SJCRH30 (cell line): ENCODE measurements around the gene HSD17B4. TPM values are rescaled to one million over a fixed set of nuclear protein-coding genes. Genes with fewer than 3 reads are reported as not detected.
"Not testable (repeated sequence)": the region's sequence is repeated elsewhere in the genome, so short reads cannot be mapped to it uniquely, and the experiment has no call there.

ENCODE experiments used
- DNase-seq, 2 experiments: peaks; one replicate each; pipeline ENCODE4 v3.0.0-alpha.2; 2015 to 2020
- H3K27ac ChIP-seq: fragments of 250-450 bp; sonication (Bioruptor Pico); 2 replicates; pipeline ENCODE4 v1.5.1; 2020; ENCODE audit warnings: mild to moderate bottlenecking, moderate library complexity
- H3K27me3 ChIP-seq: fragments of 250-450 bp; sonication (Bioruptor Pico); 2 replicates; pipeline ENCODE4 v1.5.1; 2020; ENCODE audit warnings: mild to moderate bottlenecking, moderate library complexity
- H3K36me3 ChIP-seq: fragments of 250-450 bp; sonication (Bioruptor Pico); 2 replicates; pipeline ENCODE4 v1.5.1; 2020; ENCODE audit warnings: mild to moderate bottlenecking, moderate library complexity
- H3K4me1 ChIP-seq: fragments of 250-450 bp; sonication (Bioruptor Pico); 2 replicates; pipeline ENCODE4 v1.5.1; 2020; ENCODE audit warnings: mild to moderate bottlenecking, moderate library complexity
- H3K4me3 ChIP-seq: fragments of 250-450 bp; sonication (Bioruptor Pico); 2 replicates; pipeline ENCODE4 v1.5.1; 2020; ENCODE audit warnings: mild to moderate bottlenecking, moderate library complexity
- H3K9me3 ChIP-seq: fragments of 250-450 bp; sonication (Bioruptor Pico); replicated peaks from 2 replicates; pipeline ENCODE4 v1.5.1; 2020; ENCODE audit warnings: mild to moderate bottlenecking, moderate library complexity
- total RNA-seq: library from RNA; depleted of rRNA; stranded (reverse); fragments of >200 nt; shearing (Covaris generic); gene quantifications from 2 replicates; pipeline ENCODE4 v1.2.3, GENCODE V29; 2014

Gene HSD17B4
- total RNA-seq, 1 experiment from 2014 or later, result 140 TPM

- no peaks in the 10 kb centered on the region for H3K27me3 ChIP-seq
- H3K9me3 ChIP-seq, result no peaks in the 10 kb centered on the region
- no peaks in the 10 kb centered on the region for H3K4me1 ChIP-seq
- no peak overlapping the region for H3K4me3 ChIP-seq
- no peak for DNase-seq
- H3K36me3 ChIP-seq, result peaks cover 19% of the 10 kb centered on the region
- no peak overlapping the region for H3K27ac ChIP-seq
These were observed 30.9 kb downstream of the HSD17B4 start for GRCh38 chr5:119483155-119483554.

DNA sequence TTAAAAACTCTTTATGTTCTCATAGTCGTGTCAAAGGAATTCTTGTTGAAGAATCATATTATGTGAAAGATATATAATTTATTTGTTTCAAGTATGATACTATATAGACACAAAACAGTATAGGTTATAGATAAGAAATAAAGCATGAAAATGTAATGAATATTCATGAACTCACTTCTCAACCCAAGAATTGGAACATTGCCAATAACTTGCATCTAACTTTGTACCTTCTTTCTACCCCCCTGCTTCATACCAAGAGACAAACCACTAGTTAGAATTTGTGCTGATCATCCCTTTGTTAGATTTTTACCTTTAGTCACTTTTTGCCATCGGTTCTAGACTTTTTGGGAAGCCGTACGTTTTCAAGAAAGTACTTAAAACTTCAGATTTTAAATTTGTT is 32.6 kb downstream of the HSD17B4 start:
- Histone ChIP-seq H3K27me3 (no peaks in the 10 kb centered on the region), H3K9me3 (no peaks in the 10 kb centered on the region), H3K4me3 (no peak overlapping the region), H3K4me1 (no peaks in the 10 kb centered on the region), H3K36me3 (peaks cover 20% of the 10 kb centered on the region), H3K27ac (no peak overlapping the region)
- DNase-seq, result no peak

DNA sequence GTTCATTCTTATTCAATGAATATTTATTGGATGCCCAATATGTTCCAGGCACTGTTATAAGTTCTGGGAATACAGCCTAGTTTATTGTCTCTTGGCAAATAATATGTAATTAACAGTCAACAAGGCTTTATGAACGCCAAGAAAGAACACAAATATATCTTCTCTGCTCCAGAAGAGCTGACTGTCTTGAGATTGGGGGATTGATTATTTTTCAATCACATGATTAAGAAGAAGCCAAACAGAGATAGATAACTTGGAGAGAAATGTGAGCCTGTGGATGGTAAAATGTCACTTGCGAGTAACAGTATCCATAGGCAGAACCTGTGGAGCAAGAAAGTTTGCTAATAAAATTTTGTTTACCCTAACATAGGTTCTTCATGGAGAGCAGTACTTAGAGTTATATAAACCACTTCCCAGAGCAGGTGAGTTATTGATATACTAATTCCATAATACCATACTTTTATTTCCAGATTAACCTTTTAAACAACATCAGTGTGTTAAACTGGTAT is 49.4 kb downstream of the HSD17B4 start:
- Histone ChIP-seq H3K27me3 (no peaks in the 10 kb centered on the region), H3K36me3 (peaks cover 12% of the 10 kb centered on the region), H3K27ac (no peak overlapping the region), H3K4me3 (no peak overlapping the region), H3K4me1 (no peaks in the 10 kb centered on the region; the same call in 1 of the 2 replicates), H3K9me3 (peaks cover 7% of the 10 kb centered on the region)
- no peak for DNase-seq

DNA sequence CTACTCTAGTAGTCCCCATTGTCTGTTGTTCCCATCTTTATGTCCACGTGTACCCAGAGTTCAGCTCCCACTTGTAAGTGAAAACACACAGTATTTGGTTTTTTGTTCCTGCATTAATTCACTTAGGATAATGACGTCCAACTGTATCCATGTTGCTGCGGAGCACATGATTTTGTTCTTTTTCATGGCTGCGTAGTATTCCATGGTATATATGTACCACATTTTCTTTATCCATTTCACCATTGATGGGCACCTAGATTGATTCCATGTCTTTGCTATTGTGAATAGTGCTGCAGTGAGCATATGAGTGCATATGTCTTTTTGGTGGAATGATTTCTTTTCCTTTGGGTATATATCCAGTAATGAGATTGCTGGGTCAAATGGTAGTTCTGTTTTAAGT is 51.6 kb downstream of the HSD17B4 start:
- not testable (repeated sequence) for H3K27me3 ChIP-seq, H3K36me3 ChIP-seq, H3K4me1 ChIP-seq, H3K27ac ChIP-seq, DNase-seq, H3K4me3 ChIP-seq, H3K9me3 ChIP-seq

- no peaks in the 10 kb centered on the region for H3K27me3 ChIP-seq
- DNase-seq, result no peak
- H3K9me3 ChIP-seq, result no peaks in the 10 kb centered on the region
These were observed 60.0 kb downstream of the HSD17B4 start for GRCh38 chr5:119512277-119512676.

DNA sequence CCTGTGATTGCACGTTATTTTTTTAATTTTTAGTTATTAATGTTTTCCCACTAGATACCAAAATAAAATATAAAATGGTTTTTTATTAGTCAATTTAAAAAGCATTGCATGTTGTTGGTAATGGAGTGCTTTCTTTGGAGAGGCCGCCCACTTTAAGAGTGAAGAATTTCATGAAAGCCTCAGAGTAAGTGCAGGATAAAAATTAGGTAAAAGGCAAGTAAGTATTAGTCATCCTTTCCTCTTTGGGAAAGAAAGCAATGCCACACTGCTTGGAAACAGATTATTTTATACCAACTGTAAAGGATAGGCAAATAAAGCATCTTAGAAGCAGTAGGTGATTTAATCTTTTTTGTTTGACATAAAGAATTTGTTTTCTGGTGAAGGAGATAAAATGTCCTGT is 62.9 kb downstream of the HSD17B4 start:
- H3K4me3 ChIP-seq, result no peak overlapping the region
- H3K27me3 ChIP-seq, result no peaks in the 10 kb centered on the region
- H3K27ac ChIP-seq, result no peak overlapping the region
- peaks cover 16% of the 10 kb centered on the region for H3K36me3 ChIP-seq
- no peaks in the 10 kb centered on the region for H3K9me3 ChIP-seq
- DNase-seq, result no peak
- H3K4me1 ChIP-seq, result no peaks in the 10 kb centered on the region

More at GRCh38 chr5:119512277-119512676, 60.0 kb downstream of the HSD17B4 start:
- Histone ChIP-seq H3K4me3 (no peak overlapping the region), H3K27ac (no peak overlapping the region), H3K4me1 (no peaks in the 10 kb centered on the region), H3K36me3 (peaks cover 12% of the 10 kb centered on the region)

- H3K4me1 ChIP-seq, DNase-seq, H3K9me3 ChIP-seq, H3K4me3 ChIP-seq, H3K27ac ChIP-seq, H3K27me3 ChIP-seq: not testable (repeated sequence)
- peaks cover 14% of the 10 kb centered on the region for H3K36me3 ChIP-seq
These were observed 64.8 kb downstream of the HSD17B4 start for GRCh38 chr5:119517115-119517514.

GRCh38 chr5:119521232-119521631 is 68.9 kb downstream of the HSD17B4 start:
- Histone ChIP-seq H3K27me3 (no peaks in the 10 kb centered on the region), H3K27ac (no peak overlapping the region), H3K4me3 (no peak overlapping the region), H3K4me1 (no peaks in the 10 kb centered on the region), H3K36me3 (peaks cover 4% of the 10 kb centered on the region), H3K9me3 (peaks cover 3% of the 10 kb centered on the region; the same call in 1 of the 2 replicates)
- DNase-seq, result no peak

- H3K27me3 ChIP-seq, result no peaks in the 10 kb centered on the region
- H3K27ac ChIP-seq, result no peak overlapping the region
- no peak overlapping the region for H3K4me3 ChIP-seq
- DNase-seq, result no peak
- H3K36me3 ChIP-seq, result peaks cover 12% of the 10 kb centered on the region
- no peaks in the 10 kb centered on the region for H3K4me1 ChIP-seq
- H3K9me3 ChIP-seq, result peaks cover 3% of the 10 kb centered on the region; the same call in 1 of the 2 replicates
These were observed 70.5 kb downstream of the HSD17B4 start for GRCh38 chr5:119522841-119523240.

- peaks cover 9% of the 10 kb centered on the region for H3K36me3 ChIP-seq
- no peak overlapping the region for H3K4me3 ChIP-seq
- no peaks in the 10 kb centered on the region for H3K4me1 ChIP-seq
- no peaks in the 10 kb centered on the region for H3K27me3 ChIP-seq
- peaks cover 3% of the 10 kb centered on the region; the same call in 1 of the 2 replicates for H3K9me3 ChIP-seq
- DNase-seq, result no peak
- H3K27ac ChIP-seq, result no peak overlapping the region
These were observed 72.2 kb downstream of the HSD17B4 start for GRCh38 chr5:119524485-119524884.

DNA sequence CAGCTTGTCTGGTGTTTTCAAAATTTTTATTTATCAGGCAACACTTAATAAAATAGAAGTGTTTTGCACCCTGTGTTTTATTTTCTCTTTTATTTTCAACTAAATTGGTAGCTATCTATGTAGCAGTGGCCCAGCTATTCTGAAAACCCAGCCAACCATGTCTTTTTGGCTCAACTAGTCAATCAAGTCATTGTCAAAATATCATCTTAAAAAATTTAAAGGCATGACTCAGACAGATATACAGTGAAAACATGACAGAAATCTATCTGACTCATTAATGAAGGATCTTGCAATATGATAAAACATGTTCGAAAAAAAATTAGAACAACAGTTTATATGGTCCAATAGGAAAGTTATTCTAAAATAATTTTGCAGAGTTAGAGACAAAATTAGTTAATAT is 75.1 kb downstream of the HSD17B4 start:
- Histone ChIP-seq H3K9me3 (no peaks in the 10 kb centered on the region; the same call in 1 of the 2 replicates), H3K36me3 (peaks cover 13% of the 10 kb centered on the region), H3K27me3 (no peaks in the 10 kb centered on the region), H3K27ac (no peak overlapping the region), H3K4me3 (no peak overlapping the region), H3K4me1 (no peaks in the 10 kb centered on the region)
- DNase-seq, result no peak

GRCh38 chr5:119529811-119530210 is 77.5 kb downstream of the HSD17B4 start:
- H3K36me3 ChIP-seq, result peaks cover 13% of the 10 kb centered on the region
- DNase-seq, result no peak
- H3K27me3 ChIP-seq, result no peaks in the 10 kb centered on the region
- no peak overlapping the region for H3K27ac ChIP-seq
- H3K4me1 ChIP-seq, result no peaks in the 10 kb centered on the region
- no peak overlapping the region for H3K4me3 ChIP-seq
- no peaks in the 10 kb centered on the region for H3K9me3 ChIP-seq

DNA sequence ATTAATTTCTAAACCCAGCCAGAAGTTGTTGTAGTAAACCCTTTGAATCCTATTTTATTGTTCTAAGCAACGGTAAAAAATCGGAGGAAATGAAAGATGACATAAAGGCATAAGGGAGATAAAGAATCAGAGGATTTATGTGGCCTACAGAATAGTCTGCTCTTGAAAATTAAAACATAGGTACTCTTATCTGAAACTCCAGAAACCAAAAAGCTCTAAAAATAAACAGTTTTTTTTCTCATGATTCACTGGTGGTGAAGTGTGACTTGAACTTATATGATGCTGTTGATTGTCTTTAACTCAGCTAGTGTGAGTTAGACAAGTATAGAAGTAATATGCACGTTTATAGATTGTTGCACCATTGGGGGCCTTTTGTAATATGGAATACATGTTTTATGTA is 80.3 kb downstream of the HSD17B4 start:
- Histone ChIP-seq H3K9me3 (no peaks in the 10 kb centered on the region), H3K4me3 (no peak overlapping the region), H3K4me1 (no peaks in the 10 kb centered on the region), H3K36me3 (peaks cover 5% of the 10 kb centered on the region), H3K27ac (no peak overlapping the region), H3K27me3 (no peaks in the 10 kb centered on the region)
- DNase-seq, result no peak

DNA sequence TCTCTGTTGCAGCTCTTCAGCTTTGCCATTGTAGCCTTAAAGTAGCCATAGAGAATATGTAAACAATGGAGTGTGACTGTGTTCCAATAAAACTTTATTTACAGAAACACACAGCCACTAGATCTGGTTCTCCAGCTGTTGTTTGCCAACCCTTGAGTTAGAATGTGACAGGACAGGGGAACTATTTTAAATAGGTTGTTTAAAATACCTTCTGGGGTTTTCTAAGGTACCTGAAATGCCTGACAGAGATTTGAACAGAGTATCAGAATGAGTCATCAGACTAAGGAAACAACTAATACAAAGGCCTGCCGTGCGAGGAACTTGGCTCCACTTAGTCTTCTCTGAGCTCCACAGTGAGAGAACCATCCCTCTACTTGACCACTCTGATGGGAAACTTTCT is 85.4 kb downstream of the HSD17B4 start:
- Histone ChIP-seq H3K36me3 (no peaks in the 10 kb centered on the region), H3K27me3 (no peaks in the 10 kb centered on the region), H3K9me3 (no peaks in the 10 kb centered on the region), H3K27ac (no peak overlapping the region), H3K4me1 (no peaks in the 10 kb centered on the region), H3K4me3 (no peak overlapping the region)
- DNase-seq, result no peak

DNA sequence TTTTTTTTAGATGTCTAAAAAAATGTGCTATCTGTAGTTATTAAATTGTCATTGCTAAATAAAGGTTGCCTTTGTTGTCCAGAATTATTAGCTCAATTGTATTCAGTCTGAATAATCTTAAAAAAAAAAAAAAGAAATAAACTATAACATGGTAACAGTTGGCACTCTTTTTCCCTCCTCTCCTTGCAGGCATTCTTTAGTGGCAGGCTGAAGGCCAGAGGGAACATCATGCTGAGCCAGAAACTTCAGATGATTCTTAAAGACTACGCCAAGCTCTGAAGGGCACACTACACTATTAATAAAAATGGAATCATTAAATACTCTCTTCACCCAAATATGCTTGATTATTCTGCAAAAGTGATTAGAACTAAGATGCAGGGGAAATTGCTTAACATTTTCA is 89.4 kb downstream of the HSD17B4 start:
- no peaks in the 10 kb centered on the region for H3K4me1 ChIP-seq
- no peak overlapping the region for H3K4me3 ChIP-seq
- no peak overlapping the region for H3K27ac ChIP-seq
- no peaks in the 10 kb centered on the region for H3K27me3 ChIP-seq
- no peaks in the 10 kb centered on the region for H3K36me3 ChIP-seq
- no peaks in the 10 kb centered on the region for H3K9me3 ChIP-seq
- no peak for DNase-seq

GRCh38 chr5:119551819-119552218 is 99.5 kb downstream of the HSD17B4 start:
- no peaks in the 10 kb centered on the region for H3K36me3 ChIP-seq
- H3K4me1 ChIP-seq, result no peaks in the 10 kb centered on the region
- H3K9me3 ChIP-seq, result no peaks in the 10 kb centered on the region
- H3K27me3 ChIP-seq, result no peaks in the 10 kb centered on the region
- no peak overlapping the region for H3K4me3 ChIP-seq
- no peak for DNase-seq
- H3K27ac ChIP-seq, result no peak overlapping the region
